Measurements from ENCODE around the gene SLC39A7. TPM values are rescaled to one million over a fixed set of nuclear protein-coding genes. Genes with fewer than 3 reads are reported as not detected.

Gene SLC39A7
- total and polyA plus RNA-seq, 8 donors = 71.9 to 149 (median 100) TPM

DNA sequence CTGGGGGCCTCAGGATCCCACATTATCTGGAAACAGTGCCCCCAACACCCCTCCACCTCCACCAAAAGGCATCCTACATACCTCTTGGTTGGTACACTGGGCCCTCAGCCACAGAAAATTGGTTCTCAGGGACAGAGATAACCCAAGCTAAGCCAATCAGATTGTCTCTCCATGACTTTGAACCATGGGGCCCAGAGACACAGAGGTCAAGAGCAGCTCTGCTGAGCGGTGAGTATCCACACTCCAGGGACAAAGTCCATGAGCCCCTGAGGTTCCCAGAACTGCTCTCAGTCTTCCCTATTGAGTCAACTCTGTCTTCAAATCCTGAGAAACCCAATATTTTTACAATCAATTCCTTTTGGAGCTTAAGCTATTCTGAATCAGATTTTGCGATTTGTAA lies 43.7 kb upstream of the SLC39A7 start:
- Histone ChIP-seq H3K9me3 (peaks cover 0 to 9% of the 10 kb centered on the region in 2 donors), H3K27me3 (no peaks in the 10 kb centered on the region), H3K27ac (no peak overlapping the region), H3K4me3 (no peak overlapping the region), H3K36me3 (no peaks in the 10 kb centered on the region), H3K4me1 (peaks cover 6 to 10% of the 10 kb centered on the region in 2 donors)
- no peak for TF ChIP-seq CTCF (IDR thresholded peaks at IDR 0.05)
- intact Hi-C loops (cut with DNase I) = no loop called here
- ATAC-seq (no peak), DNase-seq (no peak)

DNA sequence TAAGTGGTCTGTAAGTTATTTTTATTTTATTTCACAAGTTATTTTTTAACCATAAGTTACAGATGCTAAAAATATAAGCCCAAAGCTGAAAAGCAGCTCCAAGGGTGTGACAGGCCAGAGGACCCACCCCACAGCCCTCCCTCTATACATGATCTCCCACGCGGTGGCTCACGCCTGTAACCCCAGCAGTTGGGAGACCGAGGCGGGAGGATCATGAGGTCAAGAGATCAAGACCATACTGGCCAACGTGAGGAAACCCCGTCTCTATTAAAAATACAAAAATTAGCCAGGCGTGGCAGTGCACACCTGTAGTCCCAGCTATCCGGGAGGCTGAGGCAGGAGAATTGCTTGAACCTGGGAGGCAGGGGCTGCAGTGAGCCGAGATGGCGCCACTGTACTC lies 40.6 kb upstream of the SLC39A7 start:
- ATAC-seq (no peak), DNase-seq (peak in 1 of 4 donors; percentile 24)
- intact Hi-C loops (cut with DNase I) = loop anchor here in 1 of 2 donors (10.0 kb wide), 1 partner anchor 85 kb away; no protein-coding TSS in a partner anchor
- H3K4me1 ChIP-seq = peaks cover 6 to 12% of the 10 kb centered on the region in 2 donors
- H3K9me3 ChIP-seq = no peaks in the 10 kb centered on the region
- no peaks in the 10 kb centered on the region for H3K27me3 ChIP-seq
- H3K36me3 ChIP-seq = no peaks in the 10 kb centered on the region
- no peak for TF ChIP-seq CTCF (IDR thresholded peaks at IDR 0.05)
- no peak overlapping the region for H3K27ac ChIP-seq
- no peak overlapping the region for H3K4me3 ChIP-seq

- Histone ChIP-seq H3K36me3 (no peaks in the 10 kb centered on the region), H3K27ac (peak overlapping the region in 1 of 2 donors; percentile 44), H3K27me3 (no peaks in the 10 kb centered on the region), H3K9me3 (no peaks in the 10 kb centered on the region), H3K4me1 (peaks cover 6 to 12% of the 10 kb centered on the region in 2 donors), H3K4me3 (no peak overlapping the region)
- peak; percentile 84 for ATAC-seq
- peak in 3 of 4 donors; percentile 40 to 74 (median 71) for DNase-seq
- TF ChIP-seq CTCF (IDR thresholded peaks at IDR 0.05) = no peak
- intact Hi-C loops (cut with DNase I) = loop anchor here in 1 of 2 donors (10.0 kb wide), 1 partner anchor 84 kb away; no protein-coding TSS in a partner anchor
These were observed 39.8 kb upstream of the SLC39A7 start for GRCh38 chr6:33160728-33161344.

DNA sequence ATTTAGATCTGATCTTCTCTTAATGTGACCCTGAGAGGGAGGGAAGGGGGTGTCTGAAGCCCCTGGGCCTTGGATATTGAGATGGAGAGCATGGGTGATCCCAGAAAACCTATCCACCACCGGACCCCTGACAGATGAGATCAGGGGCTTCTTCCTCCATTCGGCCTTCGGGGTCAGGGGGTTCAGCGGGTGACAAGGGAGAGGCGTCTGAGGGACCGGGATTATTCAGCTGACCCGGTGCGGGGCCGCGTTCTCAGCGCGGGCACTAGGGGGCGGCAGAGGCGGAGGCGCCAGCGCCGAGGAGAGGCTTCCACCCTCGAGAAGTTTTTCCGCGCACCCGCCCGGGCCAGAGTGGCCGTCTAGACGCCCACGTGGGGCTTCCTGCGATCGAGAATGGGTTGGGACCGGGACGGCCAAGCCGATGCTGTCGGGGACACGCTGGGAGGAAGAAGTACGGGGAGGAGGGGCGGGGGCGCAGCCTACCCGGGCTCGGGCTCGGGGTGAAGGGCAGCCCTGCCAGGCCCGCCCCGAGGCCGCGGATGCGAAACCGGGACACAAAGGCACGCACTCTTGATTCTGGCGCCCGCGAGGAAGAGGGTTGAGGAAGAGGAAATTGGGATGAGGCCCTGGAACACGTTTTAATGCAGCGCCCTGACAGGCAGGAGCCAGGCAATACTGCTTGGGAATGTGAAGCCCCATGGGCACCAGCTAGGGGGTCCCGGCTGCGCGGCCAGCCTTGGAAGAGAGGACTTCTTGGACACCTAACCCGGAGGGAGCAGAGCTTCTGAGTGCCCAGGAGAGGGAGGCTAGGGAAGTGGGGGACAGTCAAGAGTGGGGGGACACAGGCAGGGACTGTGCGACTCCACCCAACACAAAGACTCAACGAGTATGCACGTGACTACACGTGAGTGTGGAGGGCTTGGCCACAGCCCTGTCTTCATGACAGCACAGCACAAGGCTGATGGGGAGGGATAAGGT lies 39.0 kb upstream of the SLC39A7 start:
- TF ChIP-seq CTCF (IDR thresholded peaks at IDR 0.05) = peak; percentile 87 to 93
- H3K9me3 ChIP-seq = no peaks in the 10 kb centered on the region
- ATAC-seq (peak; percentile 97), DNase-seq (peak; percentile 43 to 98 (median 74))
- peak overlapping the region; percentile 3 to 44 for H3K27ac ChIP-seq
- no peaks in the 10 kb centered on the region for H3K27me3 ChIP-seq
- H3K36me3 ChIP-seq = no peaks in the 10 kb centered on the region
- peaks cover 6 to 12% of the 10 kb centered on the region in 2 donors for H3K4me1 ChIP-seq
- intact Hi-C loops (cut with DNase I) = loop anchor here in 1 of 2 donors (10.0 kb wide), 1 partner anchor 83 kb away; no protein-coding TSS in a partner anchor
- peak overlapping the region; percentile 32 to 48 for H3K4me3 ChIP-seq
